Ovary (tissue), 3 donors: ENCODE measurements around the gene DYNC2I2.

ENCODE experiments used
- EP300 ChIP-seq: sonication (generic); formaldehyde crosslinking; IDR thresholded peaks from one replicate; pipeline ENCODE4 v1.6.1; 2017; ENCODE audit warnings: antibody characterized with exemption
- POLR2A ChIP-seq: fragments of 450-650 bp; IDR thresholded peaks from one replicate; pipeline ENCODE4 v1.6.1; 2017; ENCODE audit warnings: antibody characterized with exemption, mild to moderate bottlenecking, moderate library complexity
- TF ChIP-seq, protein P1 (sequence below), 3 donors: fragments of 450-650 bp in 2 of 3; fragments of 200-600 bp in 1 of 3; IDR thresholded peaks; one replicate each; pipeline versions ENCODE4 v1.5.1 to v1.8.0; 2016 to 2022; ENCODE audit warnings: antibody characterized with exemption in 3 of 3, mild to moderate bottlenecking in 1 of 3
- donor health status: DM: no; HTN: no; CAD: no.

DNA sequence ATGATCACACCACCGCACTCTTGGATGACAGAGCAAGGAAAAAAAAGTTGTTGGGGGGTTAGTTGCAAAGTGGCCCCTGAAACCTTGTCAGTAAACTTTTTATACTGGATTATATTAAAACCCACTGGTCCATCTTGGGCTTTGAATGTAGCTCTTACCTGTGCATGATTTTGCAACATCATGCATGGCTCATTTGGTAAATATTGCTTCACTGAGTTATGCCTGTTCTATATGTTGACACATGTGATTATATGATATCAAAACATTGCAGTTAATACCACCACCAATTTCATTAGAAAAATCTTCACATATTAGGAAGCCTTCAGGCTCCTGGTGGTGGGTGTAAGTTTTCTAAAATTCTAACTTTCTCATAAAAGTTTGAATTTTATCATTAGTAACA, 41.9 kb downstream of the DYNC2I2 start:
- TF ChIP-seq, protein P1, sequence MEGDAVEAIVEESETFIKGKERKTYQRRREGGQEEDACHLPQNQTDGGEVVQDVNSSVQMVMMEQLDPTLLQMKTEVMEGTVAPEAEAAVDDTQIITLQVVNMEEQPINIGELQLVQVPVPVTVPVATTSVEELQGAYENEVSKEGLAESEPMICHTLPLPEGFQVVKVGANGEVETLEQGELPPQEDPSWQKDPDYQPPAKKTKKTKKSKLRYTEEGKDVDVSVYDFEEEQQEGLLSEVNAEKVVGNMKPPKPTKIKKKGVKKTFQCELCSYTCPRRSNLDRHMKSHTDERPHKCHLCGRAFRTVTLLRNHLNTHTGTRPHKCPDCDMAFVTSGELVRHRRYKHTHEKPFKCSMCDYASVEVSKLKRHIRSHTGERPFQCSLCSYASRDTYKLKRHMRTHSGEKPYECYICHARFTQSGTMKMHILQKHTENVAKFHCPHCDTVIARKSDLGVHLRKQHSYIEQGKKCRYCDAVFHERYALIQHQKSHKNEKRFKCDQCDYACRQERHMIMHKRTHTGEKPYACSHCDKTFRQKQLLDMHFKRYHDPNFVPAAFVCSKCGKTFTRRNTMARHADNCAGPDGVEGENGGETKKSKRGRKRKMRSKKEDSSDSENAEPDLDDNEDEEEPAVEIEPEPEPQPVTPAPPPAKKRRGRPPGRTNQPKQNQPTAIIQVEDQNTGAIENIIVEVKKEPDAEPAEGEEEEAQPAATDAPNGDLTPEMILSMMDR (IDR thresholded peaks at IDR 0.05): no peak
- TF ChIP-seq POLR2A (no peak), EP300 (no peak)
